Neuronal stem cell (in vitro differentiated cells): ENCODE measurements around the gene COA1.
A peak's percentile ranks its signal among the peaks of the same experiment; 100 is the strongest.

Experiments used
- DNase-seq: peaks from one replicate; pipeline ENCODE4 v3.0.0-alpha.2; 2013; ENCODE audit warnings: low spot score
- H2AFZ ChIP-seq: one replicate; pipeline ENCODE4 v1.6.1; 2013; ENCODE audit warnings: mild to moderate bottlenecking, low read length, inconsistent platforms
- H2AK5ac ChIP-seq: 2 replicates; pipeline ENCODE4 v1.6.1; 2013; ENCODE audit warnings: low read depth, mild to moderate bottlenecking, inconsistent platforms, low read length, moderate library complexity, mixed read lengths
- H2BK120ac ChIP-seq: 2 replicates; pipeline ENCODE4 v1.6.1; 2013; ENCODE audit warnings: low read depth, mild to moderate bottlenecking, inconsistent platforms, low read length, moderate library complexity, mixed read lengths
- H2BK12ac ChIP-seq: one replicate; pipeline ENCODE4 v1.6.1; 2013; ENCODE audit warnings: low read length, inconsistent platforms
- H2BK15ac ChIP-seq: 2 replicates; pipeline ENCODE4 v1.6.1; 2013; ENCODE audit warnings: mild to moderate bottlenecking, low read length, inconsistent platforms, mixed read lengths
- H2BK5ac ChIP-seq: one replicate; pipeline ENCODE4 v1.6.1; 2013; ENCODE audit warnings: inconsistent platforms, mild to moderate bottlenecking, low read length, moderate library complexity
- H3K14ac ChIP-seq: one replicate; pipeline ENCODE4 v1.6.1; 2013; ENCODE audit warnings: low read length, inconsistent platforms
- H3K18ac ChIP-seq: 2 replicates; pipeline ENCODE4 v1.6.1; 2013; ENCODE audit warnings: low read length, inconsistent platforms
- H3K23ac ChIP-seq: 2 replicates; pipeline ENCODE4 v1.6.1; 2013; ENCODE audit warnings: low read depth, mild to moderate bottlenecking, mixed read lengths, low read length, inconsistent platforms; ENCODE audit not compliant: poor library complexity
- H3K27ac ChIP-seq: replicated peaks from 3 replicates; pipeline ENCODE4 v1.5.1; 2013; ENCODE audit warnings: low read length, inconsistent platforms
- H3K27me3 ChIP-seq, 3 experiments: 2 replicates each; pipeline ENCODE4 v1.6.1; 2013; ENCODE audit warnings: low read length in 3 of 3, mild to moderate bottlenecking in 2 of 3, inconsistent platforms in 1 of 3, low read depth in 1 of 3, mixed read lengths in 1 of 3, moderate library complexity in 1 of 3; ENCODE audit not compliant: control insufficient read depth in 3 of 3, insufficient read depth in 3 of 3
- H3K36me3 ChIP-seq, 2 donors: replicated peaks in 1 of 2; 2 replicates each; pipeline ENCODE4 v1.6.1; 2013; ENCODE audit warnings: low read length in 2 of 2; ENCODE audit not compliant: control insufficient read depth in 2 of 2, insufficient read depth in 2 of 2
- H3K4ac ChIP-seq: 2 replicates; pipeline ENCODE4 v1.6.1; 2013; ENCODE audit warnings: inconsistent platforms, mild to moderate bottlenecking, low read length, moderate library complexity
- H3K4me1 ChIP-seq, 2 donors: 1 replicate in 1 of 2; 2 replicates in 1 of 2; pipeline ENCODE4 v1.6.1; 2013; ENCODE audit warnings: low read length in 2 of 2, low read depth in 1 of 2; ENCODE audit not compliant: control insufficient read depth in 2 of 2, insufficient read depth in 1 of 2
- H3K4me2 ChIP-seq: one replicate; pipeline ENCODE4 v1.6.1; 2013; ENCODE audit warnings: mild to moderate bottlenecking, low read length, inconsistent platforms; ENCODE audit not compliant: insufficient read depth, poor library complexity, severe bottlenecking
- H3K4me3 ChIP-seq, 2 donors: 2 replicates each; pipeline ENCODE4 v1.5.1; 2013; ENCODE audit warnings: low read length in 2 of 2, mild to moderate bottlenecking in 2 of 2, inconsistent platforms in 1 of 2, moderate library complexity in 1 of 2
- H3K79me1 ChIP-seq: one replicate; pipeline ENCODE4 v1.6.1; 2013; ENCODE audit warnings: low read depth, mild to moderate bottlenecking, inconsistent platforms, low read length, moderate library complexity
- H3K9ac ChIP-seq: one replicate; pipeline ENCODE4 v1.6.1; 2013; ENCODE audit warnings: mild to moderate bottlenecking, low read depth, low read length, inconsistent platforms; ENCODE audit not compliant: poor library complexity
- H3K9me3 ChIP-seq, 2 donors: replicated peaks in 1 of 2; 2 replicates each; pipeline versions ENCODE3 to v1.6.1; 2013; ENCODE audit warnings: low read length in 2 of 2, mild to moderate bottlenecking in 2 of 2, inconsistent platforms in 1 of 2, low read depth in 1 of 2, mixed read lengths in 1 of 2, moderate library complexity in 1 of 2; ENCODE audit not compliant: control insufficient read depth in 2 of 2, insufficient read depth in 1 of 2
- H4K8ac ChIP-seq: one replicate; pipeline ENCODE4 v1.6.1; 2013; ENCODE audit warnings: low read depth, mild to moderate bottlenecking, inconsistent platforms, low read length, moderate library complexity
- H4K91ac ChIP-seq: one replicate; pipeline ENCODE4 v1.6.1; 2013; ENCODE audit warnings: low read length, low read depth, mild to moderate bottlenecking, inconsistent platforms; ENCODE audit not compliant: poor library complexity
- WGBS, 2 donors: extraction: QIAGEN DNeasy Blood & Tissue Kit; methylation state at CpG; one replicate each; pipeline ENCODE4 v1.1.7; 2013; ENCODE audit warnings: missing lambda C conversion rate in 2 of 2, mixed read lengths in 1 of 2; ENCODE audit not compliant: insufficient read length in 2 of 2, insufficient replicate concordance in 1 of 2; ENCODE audit errors: extremely low coverage in 2 of 2; 5-methylcytosine and 5-hydroxymethylcytosine counted together

Gene COA1

DNA sequence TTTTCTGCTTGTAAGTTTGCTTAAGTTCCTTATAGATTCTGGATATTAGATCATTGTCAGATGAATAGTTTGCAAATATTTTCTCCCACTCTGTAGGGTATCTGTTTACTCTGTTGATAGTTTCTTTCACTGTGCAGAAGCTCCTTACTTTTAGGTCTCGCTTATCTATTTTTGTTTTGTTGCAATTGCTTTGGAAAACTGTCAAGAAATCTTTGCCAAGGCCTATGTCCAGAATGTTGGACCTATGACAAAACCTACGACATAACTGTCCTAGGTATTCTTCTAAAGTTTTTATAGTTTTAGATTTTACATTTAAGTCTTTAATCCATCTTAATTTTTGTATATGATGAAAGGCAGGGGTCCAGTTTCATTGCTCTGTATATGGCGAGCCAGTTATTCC is 27.4 kb downstream of the COA1 start:
- Histone ChIP-seq H4K91ac (no peak overlapping the region), H3K79me1 (peaks cover 4% of the 10 kb centered on the region), H3K27me3 (no peaks in the 10 kb centered on the region), H2BK5ac (no peak overlapping the region), H4K8ac (no peak overlapping the region), H3K4ac (no peak overlapping the region), H2AK5ac (no peak overlapping the region), H2BK120ac (no peak overlapping the region), H2BK12ac (no peak overlapping the region), H2AFZ (no peak overlapping the region), H3K9me3 (peaks cover 14 to 25% of the 10 kb centered on the region in 2 donors), H3K23ac (no peak overlapping the region), H3K4me2 (no peak overlapping the region), H3K14ac (no peak overlapping the region), H3K18ac (no peak overlapping the region), H2BK15ac (no peak overlapping the region), H3K9ac (no peak overlapping the region), H3K36me3 (peaks cover 8 to 22% of the 10 kb centered on the region in 2 donors), H3K4me1 (no peaks in the 10 kb centered on the region), H3K4me3 (no peak overlapping the region), H3K27ac (no peak overlapping the region)
- WGBS, 2 donors, result no CpG with 5 or more reads among the region's 3 CpGs
- DNase-seq, result no peak

DNA sequence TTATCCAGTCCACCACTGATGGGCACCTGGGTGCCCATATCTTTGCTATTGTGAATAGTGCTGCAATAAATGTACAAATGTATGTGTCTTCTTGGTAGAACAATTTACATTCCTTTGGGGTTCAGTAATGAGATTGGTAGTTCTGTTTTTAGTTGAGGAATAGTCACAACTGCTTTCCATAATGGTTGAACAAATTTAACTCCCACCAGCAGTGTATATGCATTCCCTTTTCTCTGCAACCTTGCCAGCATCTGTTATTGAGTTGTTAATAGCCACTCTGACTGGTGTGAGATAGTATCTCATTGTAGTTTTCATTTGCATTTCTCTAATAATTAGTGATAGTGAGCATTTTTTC is 27.8 kb downstream of the COA1 start:
- Histone ChIP-seq H3K9me3 (peaks cover 14 to 21% of the 10 kb centered on the region in 2 donors), H3K27ac (no peak overlapping the region)
- no peak for DNase-seq

DNA sequence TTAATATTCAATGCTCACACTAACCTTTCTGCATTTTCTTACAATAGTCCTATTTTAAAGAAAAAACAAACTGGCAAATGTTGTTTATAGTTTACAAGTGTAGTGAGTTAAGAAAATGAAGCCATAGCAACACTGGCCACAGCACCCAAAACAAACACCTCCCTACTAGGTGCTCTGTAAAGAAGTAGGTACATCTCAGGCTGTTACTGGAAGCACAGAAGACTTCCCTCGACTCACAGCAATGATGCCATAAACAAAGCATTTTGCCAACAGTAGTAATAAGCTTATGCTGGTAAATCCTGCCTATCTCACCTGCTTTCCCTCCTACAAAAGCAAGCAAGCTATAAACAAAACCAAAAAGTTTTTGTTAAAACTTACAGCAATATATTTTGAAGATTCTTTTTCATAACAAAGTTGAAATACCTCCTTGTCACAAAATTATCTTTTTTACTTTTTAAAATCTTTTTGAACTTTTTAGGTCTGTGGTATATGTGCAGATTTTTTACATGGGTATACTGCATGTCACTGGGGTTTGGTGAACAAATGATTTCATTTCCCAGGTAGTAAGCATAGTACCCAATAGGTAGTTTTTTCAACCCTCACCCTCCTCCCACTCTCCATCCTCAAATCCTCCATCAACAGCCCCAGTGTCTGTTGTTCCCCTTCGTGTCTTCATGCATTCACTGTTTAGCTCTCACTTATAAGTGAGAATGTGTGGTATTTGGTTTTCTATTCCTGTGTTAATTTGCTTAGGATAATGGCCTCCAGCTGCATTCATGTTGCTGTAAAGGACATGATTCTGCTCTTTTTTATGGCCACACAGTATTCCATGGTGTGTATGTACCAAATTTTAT is 28.4 kb downstream of the COA1 start:
- Histone ChIP-seq H2AFZ (no peak overlapping the region), H2BK5ac (no peak overlapping the region), H3K14ac (no peak overlapping the region), H2BK120ac (no peak overlapping the region), H4K8ac (no peak overlapping the region), H2AK5ac (no peak overlapping the region), H3K4me2 (no peak overlapping the region), H4K91ac (no peak overlapping the region), H3K27ac (no peak overlapping the region), H3K36me3 (peaks cover 8 to 20% of the 10 kb centered on the region in 2 donors), H3K27me3 (no peaks in the 10 kb centered on the region), H3K79me1 (peaks cover 4% of the 10 kb centered on the region), H3K4me1 (no peaks in the 10 kb centered on the region), H3K4me3 (no peak overlapping the region), H3K23ac (no peak overlapping the region), H3K9me3 (peaks cover 14 to 20% of the 10 kb centered on the region in 2 donors), H2BK15ac (no peak overlapping the region), H3K4ac (no peak overlapping the region), H2BK12ac (no peak overlapping the region), H3K18ac (no peak overlapping the region), H3K9ac (no peak overlapping the region)
- DNase-seq, result no peak
- WGBS, 2 donors, result no CpG with 5 or more reads among the region's 2 CpGs

More for the DNA sequence above, 27.8 kb downstream of the COA1 start:
- Histone ChIP-seq H3K36me3 (peaks cover 8 to 22% of the 10 kb centered on the region in 2 donors), H3K27me3 (no peaks in the 10 kb centered on the region), H3K4ac (no peak overlapping the region), H4K91ac (no peak overlapping the region), H3K23ac (no peak overlapping the region), H2BK15ac (no peak overlapping the region), H3K18ac (no peak overlapping the region), H3K9ac (no peak overlapping the region), H2BK5ac (no peak overlapping the region), H2AK5ac (no peak overlapping the region), H3K4me2 (no peak overlapping the region), H4K8ac (no peak overlapping the region), H2BK120ac (no peak overlapping the region), H3K4me1 (no peaks in the 10 kb centered on the region), H3K79me1 (peaks cover 4% of the 10 kb centered on the region), H3K14ac (no peak overlapping the region), H2BK12ac (no peak overlapping the region), H3K4me3 (no peak overlapping the region), H2AFZ (no peak overlapping the region)

GRCh38 chr7:43700059-43700501 is 29.2 kb downstream of the COA1 start:
- Histone ChIP-seq H3K79me1 (peaks cover 2% of the 10 kb centered on the region), H3K27me3 (no peaks in the 10 kb centered on the region), H2AFZ (no peak overlapping the region), H3K9me3 (peaks cover 6 to 12% of the 10 kb centered on the region in 2 donors), H3K4ac (no peak overlapping the region), H4K91ac (no peak overlapping the region), H4K8ac (no peak overlapping the region), H2AK5ac (no peak overlapping the region), H3K9ac (no peak overlapping the region), H3K36me3 (peaks cover 2 to 12% of the 10 kb centered on the region in 2 donors), H3K4me3 (no peak overlapping the region), H2BK120ac (no peak overlapping the region), H2BK15ac (no peak overlapping the region), H3K4me2 (no peak overlapping the region), H3K27ac (no peak overlapping the region), H3K4me1 (no peaks in the 10 kb centered on the region), H3K23ac (no peak overlapping the region), H3K18ac (no peak overlapping the region), H3K14ac (no peak overlapping the region), H2BK5ac (no peak overlapping the region), H2BK12ac (no peak overlapping the region)
- DNase-seq, result peak; percentile 9
- no CpG with 5 or more reads among the region's 6 CpGs for WGBS, 2 donors
